HCT116 (cell line): ENCODE results near the gene VWA1. TPM values are rescaled to one million over a fixed set of nuclear protein-coding genes. Genes with fewer than 3 reads are reported as not detected.

Experiments
- ATAC-seq: fragments of 200-7000 bp; cut with Tn5 transposase; 2 replicates; pipeline ENCODE4 v1.9.1; 2020; ENCODE audit warnings: mild to moderate bottlenecking, moderate library complexity
- BruUV-seq: library from RNA; stranded (reverse); fragments of 400-500 nt; replicated peaks from 2 replicates; lab custom pipeline; 2021; lab: Mats Ljungman, UMichigan
- CTCF ChIA-PET: fragments of 300-600 bp; sonication (Branson Sonifier 250); formaldehyde crosslinking; loops from one replicate; lab custom pipeline; 2021; ENCODE audit warnings: antibody characterized with exemption; lab: Charles Lee
- POLR2A ChIA-PET: fragments of 300-600, 350-600 bp; sonication (Branson Sonifier 250); formaldehyde crosslinking; loops from one replicate; lab custom pipeline; 2021; ENCODE audit warnings: antibody characterized with exemption; lab: Charles Lee
- RAD21 ChIA-PET, 2 experiments: fragments of 300-600 bp; sonication (Branson Sonifier 250); formaldehyde crosslinking; loops; one replicate each; lab custom pipeline; 2023; ENCODE audit warnings: low total read pairs in 2 of 2; ENCODE audit not compliant: uncharacterized antibody in 2 of 2, unreplicated experiment in 2 of 2, low non-redundant PET in 1 of 2; lab: Charles Lee
- DNase-seq: peaks from one replicate; pipeline ENCODE4 v3.0.0-alpha.2; 2010; ENCODE audit warnings: low read depth, low spot score
- H2AFZ ChIP-seq: fragments of 200-600 bp; shearing (Covaris generic), sonication (generic); 2 replicates; pipeline ENCODE4 v1.6.1; 2017; ENCODE audit warnings: low read depth, mixed run types, mixed read lengths, antibody characterized with exemption, low read length; ENCODE audit not compliant: poor library complexity, severe bottlenecking
- H3K27ac ChIP-seq: 2 replicates; pipeline ENCODE4 v1.5.1; 2012; ENCODE audit warnings: low read depth, low read length
- H3K27me3 ChIP-seq: fragments of 200-600 bp; sonication (generic); 2 replicates; pipeline ENCODE4 v1.6.1; 2016; ENCODE audit warnings: mixed run types, low read length, mixed read lengths; ENCODE audit not compliant: insufficient read depth
- H3K36me3 ChIP-seq, 2 experiments: fragments of 200-500 bp in 1 of 2; fragments of 200-600 bp in 1 of 2; sonication (Bioruptor generic) in 1 of 2; sonication (generic) in 1 of 2; 2 replicates each; pipeline versions ENCODE4 v1.5.1 to v1.6.1; 2014 to 2016; ENCODE audit warnings: low read length in 2 of 2, inconsistent platforms in 1 of 2, mixed read lengths in 1 of 2, mixed run types in 1 of 2; ENCODE audit not compliant: insufficient read depth in 2 of 2, control insufficient read depth in 1 of 2
- H3K4me1 ChIP-seq, 2 experiments: fragments of 200-600 bp in 1 of 2; sonication (generic) in 1 of 2; 2 replicates each; pipeline versions ENCODE4 v1.5.1 to v1.6.1; 2012 to 2017; ENCODE audit warnings: low read length in 2 of 2, inconsistent platforms in 1 of 2, mild to moderate bottlenecking in 1 of 2, mixed read lengths in 1 of 2, mixed run types in 1 of 2, moderate library complexity in 1 of 2; ENCODE audit not compliant: insufficient read depth in 2 of 2, control insufficient read depth in 1 of 2
- H3K4me2 ChIP-seq: fragments of 200-600 bp; sonication (generic); 2 replicates; pipeline ENCODE4 v1.6.1; 2017; ENCODE audit warnings: mixed run types, low read length, mixed read lengths
- H3K4me3 ChIP-seq, 2 experiments: fragments of 200-600 bp in 1 of 2; sonication (generic) in 1 of 2; replicated peaks in 1 of 2; 2 replicates each; pipeline ENCODE4 v1.5.1; 2011 to 2016; ENCODE audit warnings: low read length in 2 of 2, control low read depth in 1 of 2, low read depth in 1 of 2, mild to moderate bottlenecking in 1 of 2, mixed read lengths in 1 of 2, mixed run types in 1 of 2
- H3K79me2 ChIP-seq: fragments of 200-600 bp; sonication (generic); 2 replicates; pipeline ENCODE4 v1.6.1; 2017; ENCODE audit warnings: mild to moderate bottlenecking, mixed run types, low read length, moderate library complexity, mixed read lengths; ENCODE audit not compliant: insufficient read depth
- H3K9ac ChIP-seq: fragments of 200-600 bp; sonication (generic); 2 replicates; pipeline ENCODE4 v1.6.1; 2016; ENCODE audit warnings: low read length, mixed read lengths
- H3K9me2 ChIP-seq: fragments of 200-600 bp; sonication (generic), shearing (Covaris generic); 2 replicates; pipeline ENCODE4 v1.6.1; 2017; ENCODE audit warnings: mixed run types, mild to moderate bottlenecking, moderate library complexity; ENCODE audit not compliant: insufficient read depth
- H3K9me3 ChIP-seq, 2 experiments: fragments of 200-500 bp in 1 of 2; fragments of 200-600 bp in 1 of 2; sonication (Bioruptor generic) in 1 of 2; sonication (generic) in 1 of 2; 2 replicates each; pipeline ENCODE4 v1.6.1; 2014 to 2017; ENCODE audit warnings: low read length in 2 of 2, mixed read lengths in 2 of 2, inconsistent platforms in 1 of 2, low read depth in 1 of 2, mild to moderate bottlenecking in 1 of 2, mixed run types in 1 of 2, moderate library complexity in 1 of 2; ENCODE audit not compliant: control insufficient read depth in 1 of 2, insufficient read depth in 1 of 2
- H4K20me1 ChIP-seq: fragments of 200-600 bp; sonication (generic), shearing (Covaris generic); 2 replicates; pipeline ENCODE4 v1.6.1; 2017; ENCODE audit warnings: mixed run types, mild to moderate bottlenecking, moderate library complexity; ENCODE audit not compliant: insufficient read depth
- CEBPB ChIP-seq: IDR thresholded peaks from 2 replicates; pipeline ENCODE4 v1.6.1; 2012; ENCODE audit warnings: low read depth
- EZH2 ChIP-seq: fragments of 200-600 bp; sonication (generic); IDR thresholded peaks from 2 replicates; pipeline ENCODE4 v1.6.1; 2017; ENCODE audit warnings: antibody characterized with exemption, mixed run types
- POLR2A ChIP-seq: IDR thresholded peaks from 2 replicates; pipeline ENCODE4 v1.7.0; 2011; ENCODE audit warnings: borderline replicate concordance; ENCODE audit not compliant: insufficient read depth, insufficient read length; ENCODE audit errors: extremely low read depth
- POLR2AphosphoS5 ChIP-seq: IDR thresholded peaks from 2 replicates; pipeline ENCODE4 v1.6.1; 2011; ENCODE audit warnings: mild to moderate bottlenecking, low read depth, low read length, moderate library complexity
- RAD21 ChIP-seq: IDR thresholded peaks from 2 replicates; pipeline ENCODE4 v1.6.1; 2012; ENCODE audit warnings: low read depth, mild to moderate bottlenecking
- SIN3A ChIP-seq: IDR thresholded peaks from 2 replicates; pipeline ENCODE4 v1.6.1; 2012; ENCODE audit warnings: low read depth
- SP1 ChIP-seq: IDR thresholded peaks from 2 replicates; pipeline ENCODE4 v1.6.1; 2012; ENCODE audit warnings: low read depth
- TCF7L2 ChIP-seq: IDR thresholded peaks from 2 replicates; pipeline ENCODE4 v1.7.0; 2011; ENCODE audit warnings: borderline replicate concordance, inconsistent platforms; ENCODE audit not compliant: insufficient read depth, insufficient read length; ENCODE audit errors: extremely low read depth
- YY1 ChIP-seq: IDR thresholded peaks from 2 replicates; pipeline ENCODE4 v1.6.1; 2011; ENCODE audit warnings: low read length, low read depth, moderate library complexity, mild to moderate bottlenecking; ENCODE audit not compliant: insufficient replicate concordance; ENCODE audit errors: extremely low read depth
- ZFX ChIP-seq: fragments of 450-650 bp; IDR thresholded peaks from 2 replicates; pipeline ENCODE4 v1.6.1; 2017
- ZNF274 ChIP-seq: fragments of 200-500 bp; sonication (Bioruptor generic); IDR thresholded peaks from 2 replicates; pipeline ENCODE4 v1.6.1; 2014; ENCODE audit warnings: mild to moderate bottlenecking, low read depth, low read length, inconsistent platforms
- intact Hi-C: fragments of 100-400 bp; cut with micrococcal nuclease; formaldehyde crosslinking; loops from 2 replicates; pipeline ENCODE4 v1.10.0; 2022
- total RNA-seq: library from RNA; stranded (reverse); gene quantifications from one replicate; pipeline ENCODE4 v1.2.1, GENCODE V29; 2021; ENCODE audit not compliant: unreplicated experiment
- TF ChIP-seq, protein P1 (sequence below): IDR thresholded peaks from 2 replicates; pipeline ENCODE4 v1.6.1; 2012
- TF ChIP-seq, protein P2 (sequence below): IDR thresholded peaks from 2 replicates; pipeline ENCODE4 v1.6.1; 2012
- TF ChIP-seq, protein P3 (sequence below): IDR thresholded peaks from 2 replicates; pipeline ENCODE4 v1.6.1; 2012; ENCODE audit warnings: low read depth

VWA1 gene
- total RNA-seq, 1 experiment from 2014 or later: 50.6 TPM

DNA sequence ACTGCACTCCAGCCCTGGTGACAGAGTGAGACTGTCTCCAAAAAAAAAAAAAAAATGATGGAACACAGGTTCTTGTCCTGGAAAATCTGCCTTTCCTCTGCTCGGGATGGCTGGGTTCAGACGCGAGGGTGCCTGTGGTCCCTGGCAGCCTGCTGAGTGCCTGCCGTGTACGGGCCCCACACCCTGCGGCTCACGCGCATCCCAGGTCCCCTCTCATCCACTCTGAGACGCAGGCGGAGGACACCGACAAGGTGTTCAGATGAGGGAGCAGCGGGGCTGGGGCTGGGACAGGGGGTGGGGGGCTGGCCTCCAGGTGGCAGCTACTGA, 10.1 kb upstream of the VWA1 start:
- Histone ChIP-seq H3K27ac (no peak overlapping the region), H3K9me2 (no peaks in the 10 kb centered on the region), H3K9me3 (no peaks in the 10 kb centered on the region), H3K27me3 (no peaks in the 10 kb centered on the region), H3K4me3 (no peak overlapping the region), H3K9ac (no peak overlapping the region), H3K36me3 (no peaks in the 10 kb centered on the region), H4K20me1 (no peaks in the 10 kb centered on the region), H3K4me2 (no peak overlapping the region), H3K4me1 (peaks cover 23 to 50% of the 10 kb centered on the region in 2 experiments), H3K79me2 (no peaks in the 10 kb centered on the region), H2AFZ (no peak overlapping the region)
- ChIA-PET CTCF (no interaction called here), POLR2A (no interaction called here), RAD21 (interaction anchor here in 1 of 2 experiments (0.9 kb wide), 1 partner anchor 9 kb away, joined by 3 read pairs; no protein-coding TSS in a partner anchor)
- TF ChIP-seq RAD21: no peak
- no peak for TF ChIP-seq ZNF274
- TF ChIP-seq, protein P1, sequence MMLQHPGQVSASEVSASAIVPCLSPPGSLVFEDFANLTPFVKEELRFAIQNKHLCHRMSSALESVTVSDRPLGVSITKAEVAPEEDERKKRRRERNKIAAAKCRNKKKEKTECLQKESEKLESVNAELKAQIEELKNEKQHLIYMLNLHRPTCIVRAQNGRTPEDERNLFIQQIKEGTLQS: no peak
- no peak for TF ChIP-seq POLR2AphosphoS5
- no peak for TF ChIP-seq SP1
- TF ChIP-seq ZFX: no peak
- no peak for TF ChIP-seq TCF7L2
- TF ChIP-seq YY1: no peak
- TF ChIP-seq POLR2A: no peak
- TF ChIP-seq, protein P2, sequence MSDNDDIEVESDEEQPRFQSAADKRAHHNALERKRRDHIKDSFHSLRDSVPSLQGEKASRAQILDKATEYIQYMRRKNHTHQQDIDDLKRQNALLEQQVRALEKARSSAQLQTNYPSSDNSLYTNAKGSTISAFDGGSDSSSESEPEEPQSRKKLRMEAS: no peak
- no peak for TF ChIP-seq SIN3A
- TF ChIP-seq EZH2: no peak
- TF ChIP-seq, protein P3, sequence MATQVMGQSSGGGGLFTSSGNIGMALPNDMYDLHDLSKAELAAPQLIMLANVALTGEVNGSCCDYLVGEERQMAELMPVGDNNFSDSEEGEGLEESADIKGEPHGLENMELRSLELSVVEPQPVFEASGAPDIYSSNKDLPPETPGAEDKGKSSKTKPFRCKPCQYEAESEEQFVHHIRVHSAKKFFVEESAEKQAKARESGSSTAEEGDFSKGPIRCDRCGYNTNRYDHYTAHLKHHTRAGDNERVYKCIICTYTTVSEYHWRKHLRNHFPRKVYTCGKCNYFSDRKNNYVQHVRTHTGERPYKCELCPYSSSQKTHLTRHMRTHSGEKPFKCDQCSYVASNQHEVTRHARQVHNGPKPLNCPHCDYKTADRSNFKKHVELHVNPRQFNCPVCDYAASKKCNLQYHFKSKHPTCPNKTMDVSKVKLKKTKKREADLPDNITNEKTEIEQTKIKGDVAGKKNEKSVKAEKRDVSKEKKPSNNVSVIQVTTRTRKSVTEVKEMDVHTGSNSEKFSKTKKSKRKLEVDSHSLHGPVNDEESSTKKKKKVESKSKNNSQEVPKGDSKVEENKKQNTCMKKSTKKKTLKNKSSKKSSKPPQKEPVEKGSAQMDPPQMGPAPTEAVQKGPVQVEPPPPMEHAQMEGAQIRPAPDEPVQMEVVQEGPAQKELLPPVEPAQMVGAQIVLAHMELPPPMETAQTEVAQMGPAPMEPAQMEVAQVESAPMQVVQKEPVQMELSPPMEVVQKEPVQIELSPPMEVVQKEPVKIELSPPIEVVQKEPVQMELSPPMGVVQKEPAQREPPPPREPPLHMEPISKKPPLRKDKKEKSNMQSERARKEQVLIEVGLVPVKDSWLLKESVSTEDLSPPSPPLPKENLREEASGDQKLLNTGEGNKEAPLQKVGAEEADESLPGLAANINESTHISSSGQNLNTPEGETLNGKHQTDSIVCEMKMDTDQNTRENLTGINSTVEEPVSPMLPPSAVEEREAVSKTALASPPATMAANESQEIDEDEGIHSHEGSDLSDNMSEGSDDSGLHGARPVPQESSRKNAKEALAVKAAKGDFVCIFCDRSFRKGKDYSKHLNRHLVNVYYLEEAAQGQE: no peak
- no peak for TF ChIP-seq CEBPB
- ATAC-seq (no peak), DNase-seq (no peak)
- BruUV-seq: no TSS peak
- intact Hi-C loops: no loop called here
